ENCODE results near the gene SNRPA. TPM values are rescaled to one million over a fixed set of nuclear protein-coding genes. Genes with fewer than 3 reads are reported as not detected.

SNRPA gene
- total and polyA plus RNA-seq, 2 of the 8 experiments (the other 6 are each of a cell fraction or from before 2014, with no cell fraction given), result 201 to 202 TPM

- TF ChIP-seq, protein P1, sequence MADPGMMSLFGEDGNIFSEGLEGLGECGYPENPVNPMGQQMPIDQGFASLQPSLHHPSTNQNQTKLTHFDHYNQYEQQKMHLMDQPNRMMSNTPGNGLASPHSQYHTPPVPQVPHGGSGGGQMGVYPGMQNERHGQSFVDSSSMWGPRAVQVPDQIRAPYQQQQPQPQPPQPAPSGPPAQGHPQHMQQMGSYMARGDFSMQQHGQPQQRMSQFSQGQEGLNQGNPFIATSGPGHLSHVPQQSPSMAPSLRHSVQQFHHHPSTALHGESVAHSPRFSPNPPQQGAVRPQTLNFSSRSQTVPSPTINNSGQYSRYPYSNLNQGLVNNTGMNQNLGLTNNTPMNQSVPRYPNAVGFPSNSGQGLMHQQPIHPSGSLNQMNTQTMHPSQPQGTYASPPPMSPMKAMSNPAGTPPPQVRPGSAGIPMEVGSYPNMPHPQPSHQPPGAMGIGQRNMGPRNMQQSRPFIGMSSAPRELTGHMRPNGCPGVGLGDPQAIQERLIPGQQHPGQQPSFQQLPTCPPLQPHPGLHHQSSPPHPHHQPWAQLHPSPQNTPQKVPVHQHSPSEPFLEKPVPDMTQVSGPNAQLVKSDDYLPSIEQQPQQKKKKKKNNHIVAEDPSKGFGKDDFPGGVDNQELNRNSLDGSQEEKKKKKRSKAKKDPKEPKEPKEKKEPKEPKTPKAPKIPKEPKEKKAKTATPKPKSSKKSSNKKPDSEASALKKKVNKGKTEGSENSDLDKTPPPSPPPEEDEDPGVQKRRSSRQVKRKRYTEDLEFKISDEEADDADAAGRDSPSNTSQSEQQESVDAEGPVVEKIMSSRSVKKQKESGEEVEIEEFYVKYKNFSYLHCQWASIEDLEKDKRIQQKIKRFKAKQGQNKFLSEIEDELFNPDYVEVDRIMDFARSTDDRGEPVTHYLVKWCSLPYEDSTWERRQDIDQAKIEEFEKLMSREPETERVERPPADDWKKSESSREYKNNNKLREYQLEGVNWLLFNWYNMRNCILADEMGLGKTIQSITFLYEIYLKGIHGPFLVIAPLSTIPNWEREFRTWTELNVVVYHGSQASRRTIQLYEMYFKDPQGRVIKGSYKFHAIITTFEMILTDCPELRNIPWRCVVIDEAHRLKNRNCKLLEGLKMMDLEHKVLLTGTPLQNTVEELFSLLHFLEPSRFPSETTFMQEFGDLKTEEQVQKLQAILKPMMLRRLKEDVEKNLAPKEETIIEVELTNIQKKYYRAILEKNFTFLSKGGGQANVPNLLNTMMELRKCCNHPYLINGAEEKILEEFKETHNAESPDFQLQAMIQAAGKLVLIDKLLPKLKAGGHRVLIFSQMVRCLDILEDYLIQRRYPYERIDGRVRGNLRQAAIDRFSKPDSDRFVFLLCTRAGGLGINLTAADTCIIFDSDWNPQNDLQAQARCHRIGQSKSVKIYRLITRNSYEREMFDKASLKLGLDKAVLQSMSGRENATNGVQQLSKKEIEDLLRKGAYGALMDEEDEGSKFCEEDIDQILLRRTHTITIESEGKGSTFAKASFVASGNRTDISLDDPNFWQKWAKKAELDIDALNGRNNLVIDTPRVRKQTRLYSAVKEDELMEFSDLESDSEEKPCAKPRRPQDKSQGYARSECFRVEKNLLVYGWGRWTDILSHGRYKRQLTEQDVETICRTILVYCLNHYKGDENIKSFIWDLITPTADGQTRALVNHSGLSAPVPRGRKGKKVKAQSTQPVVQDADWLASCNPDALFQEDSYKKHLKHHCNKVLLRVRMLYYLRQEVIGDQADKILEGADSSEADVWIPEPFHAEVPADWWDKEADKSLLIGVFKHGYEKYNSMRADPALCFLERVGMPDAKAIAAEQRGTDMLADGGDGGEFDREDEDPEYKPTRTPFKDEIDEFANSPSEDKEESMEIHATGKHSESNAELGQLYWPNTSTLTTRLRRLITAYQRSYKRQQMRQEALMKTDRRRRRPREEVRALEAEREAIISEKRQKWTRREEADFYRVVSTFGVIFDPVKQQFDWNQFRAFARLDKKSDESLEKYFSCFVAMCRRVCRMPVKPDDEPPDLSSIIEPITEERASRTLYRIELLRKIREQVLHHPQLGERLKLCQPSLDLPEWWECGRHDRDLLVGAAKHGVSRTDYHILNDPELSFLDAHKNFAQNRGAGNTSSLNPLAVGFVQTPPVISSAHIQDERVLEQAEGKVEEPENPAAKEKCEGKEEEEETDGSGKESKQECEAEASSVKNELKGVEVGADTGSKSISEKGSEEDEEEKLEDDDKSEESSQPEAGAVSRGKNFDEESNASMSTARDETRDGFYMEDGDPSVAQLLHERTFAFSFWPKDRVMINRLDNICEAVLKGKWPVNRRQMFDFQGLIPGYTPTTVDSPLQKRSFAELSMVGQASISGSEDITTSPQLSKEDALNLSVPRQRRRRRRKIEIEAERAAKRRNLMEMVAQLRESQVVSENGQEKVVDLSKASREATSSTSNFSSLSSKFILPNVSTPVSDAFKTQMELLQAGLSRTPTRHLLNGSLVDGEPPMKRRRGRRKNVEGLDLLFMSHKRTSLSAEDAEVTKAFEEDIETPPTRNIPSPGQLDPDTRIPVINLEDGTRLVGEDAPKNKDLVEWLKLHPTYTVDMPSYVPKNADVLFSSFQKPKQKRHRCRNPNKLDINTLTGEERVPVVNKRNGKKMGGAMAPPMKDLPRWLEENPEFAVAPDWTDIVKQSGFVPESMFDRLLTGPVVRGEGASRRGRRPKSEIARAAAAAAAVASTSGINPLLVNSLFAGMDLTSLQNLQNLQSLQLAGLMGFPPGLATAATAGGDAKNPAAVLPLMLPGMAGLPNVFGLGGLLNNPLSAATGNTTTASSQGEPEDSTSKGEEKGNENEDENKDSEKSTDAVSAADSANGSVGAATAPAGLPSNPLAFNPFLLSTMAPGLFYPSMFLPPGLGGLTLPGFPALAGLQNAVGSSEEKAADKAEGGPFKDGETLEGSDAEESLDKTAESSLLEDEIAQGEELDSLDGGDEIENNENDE (IDR thresholded peaks at IDR 0.05; ENCODE audit: insufficient replicate concordance, low read length), result no peak
- TF ChIP-seq MAX (IDR thresholded peaks at IDR 0.05), result no peak
- no peak for TF ChIP-seq BCL11A (IDR thresholded peaks at IDR 0.05; ENCODE audit: low read depth in 2 of 2, low read length in 2 of 2)
- TF ChIP-seq CTBP2 (IDR thresholded peaks at IDR 0.05; ENCODE audit: borderline replicate concordance, insufficient read depth, insufficient read length, low read length), result no peak
- TF ChIP-seq POU5F1 (IDR thresholded peaks at IDR 0.05; ENCODE audit: low read depth, low read length), result no peak
These were observed 29.6 kb downstream of the SNRPA start (continued) for GRCh38 chr19:40780582-40780981.

Data from H1 (cell line).